Smooth muscle cell (in vitro differentiated cells): ENCODE data around the gene SHFL. TPM values are rescaled to one million over a fixed set of nuclear protein-coding genes. Genes with fewer than 3 reads are reported as not detected.

ENCODE experiments used
- DNase-seq: peaks from one replicate; lab custom pipeline; 2025; ENCODE audit not compliant: unreplicated experiment; lab: John Stamatoyannopoulos, UW
- H2AFZ ChIP-seq: fragments of 200-600 bp; sonication (generic); 2 replicates; pipeline ENCODE4 v1.6.0; 2016; ENCODE audit warnings: antibody characterized with exemption, low read depth, mild to moderate bottlenecking
- H3F3A ChIP-seq: fragments of 200-600 bp; sonication (generic); 2 replicates; pipeline ENCODE4 v1.6.0; 2017; ENCODE audit warnings: antibody characterized with exemption, low read depth
- H3K27ac ChIP-seq: fragments of 200-600 bp; sonication (generic); 2 replicates; pipeline ENCODE4 v1.5.1; 2016; ENCODE audit warnings: low read depth, mild to moderate bottlenecking
- H3K27me3 ChIP-seq: fragments of 200-600 bp; sonication (generic); 2 replicates; pipeline ENCODE4 v1.6.1; 2016; ENCODE audit warnings: low read depth, mild to moderate bottlenecking
- H3K36me3 ChIP-seq: fragments of 200-600 bp; sonication (generic); 2 replicates; pipeline ENCODE4 v1.5.1; 2016; ENCODE audit warnings: low read depth
- H3K4me1 ChIP-seq: fragments of 200-600 bp; sonication (generic); 2 replicates; pipeline ENCODE4 v1.5.1; 2016; ENCODE audit warnings: low read depth
- H3K4me2 ChIP-seq: fragments of 200-600 bp; sonication (generic); 2 replicates; pipeline ENCODE4 v1.6.0; 2016; ENCODE audit warnings: mild to moderate bottlenecking
- H3K4me3 ChIP-seq: fragments of 200-600 bp; sonication (generic); 2 replicates; pipeline ENCODE4 v1.5.1; 2016; ENCODE audit warnings: mild to moderate bottlenecking
- H3K79me2 ChIP-seq: fragments of 200-600 bp; sonication (generic); 2 replicates; pipeline ENCODE4 v1.6.0; 2016; ENCODE audit warnings: low read depth, mild to moderate bottlenecking
- H3K9ac ChIP-seq: fragments of 200-600 bp; sonication (generic); 2 replicates; pipeline ENCODE4 v1.6.0; 2016; ENCODE audit warnings: low read depth
- H3K9me3 ChIP-seq: fragments of 200-600 bp; sonication (generic); replicated peaks from 2 replicates; pipeline ENCODE4 v1.5.1; 2016; ENCODE audit warnings: low read depth
- H4K20me1 ChIP-seq: fragments of 200-600 bp; sonication (generic); 2 replicates; pipeline ENCODE4 v1.6.0; 2016; ENCODE audit warnings: low read depth
- CTCF ChIP-seq: fragments of 200-600 bp; sonication (generic); IDR thresholded peaks from 2 replicates; pipeline ENCODE4 v1.5.1; 2017; ENCODE audit warnings: borderline replicate concordance, mild to moderate bottlenecking, antibody characterized with exemption; ENCODE audit not compliant: insufficient read depth, poor library complexity, severe bottlenecking
- WGBS: methylation state at CpG from one replicate; pipeline ENCODE4 v1.1.7; 2016; ENCODE audit warnings: low lambda C conversion rate; 5-methylcytosine and 5-hydroxymethylcytosine counted together
- polyA plus RNA-seq: library from polyadenylated mRNA; unstranded; fragments of >200 nt; fragmentation: Nextera tagmentation; extraction: Ambion mirVana; gene quantifications from 2 replicates; pipeline ENCODE4 v1.2.1, GENCODE V29; 2016
- total RNA-seq: library from RNA; depleted of rRNA; stranded (reverse); fragments of >200 nt; gene quantifications from 2 replicates; pipeline ENCODE4 v1.2.3, GENCODE V29; 2014

Gene SHFL
- total and polyA plus RNA-seq, 2 experiments from 2014 or later, result 15.6 to 28.7 TPM

- 89% methylated on average over 3 of the region's 3 CpGs for WGBS
- Histone ChIP-seq H3K4me1 (no peaks in the 10 kb centered on the region), H3K4me2 (no peak overlapping the region), H3K27me3 (peaks cover 5% of the 10 kb centered on the region), H3K79me2 (no peaks in the 10 kb centered on the region), H3K9me3 (no peaks in the 10 kb centered on the region), H3F3A (no peaks in the 10 kb centered on the region), H2AFZ (no peak overlapping the region), H4K20me1 (no peaks in the 10 kb centered on the region), H3K4me3 (no peak overlapping the region), H3K36me3 (no peaks in the 10 kb centered on the region), H3K9ac (no peak overlapping the region), H3K27ac (no peak overlapping the region)
- DNase-seq, result no peak
- no peak for TF ChIP-seq CTCF
These were observed 1.3 kb upstream of the SHFL start for GRCh38 chr19:10084803-10085202.

GRCh38 chr19:10086591-10087192 is 575 bp downstream of the SHFL start:
- Histone ChIP-seq H3F3A (no peaks in the 10 kb centered on the region), H3K4me1 (no peaks in the 10 kb centered on the region), H3K9ac (peak overlapping the region; percentile 50), H3K27ac (no peak overlapping the region), H2AFZ (peak overlapping the region; percentile 78), H3K9me3 (no peaks in the 10 kb centered on the region), H3K27me3 (peaks cover 5% of the 10 kb centered on the region), H4K20me1 (no peaks in the 10 kb centered on the region), H3K79me2 (no peaks in the 10 kb centered on the region), H3K4me2 (peak overlapping the region; percentile 93), H3K36me3 (no peaks in the 10 kb centered on the region), H3K4me3 (peak overlapping the region; percentile 82)
- WGBS, result 6% methylated on average over 33 of the region's 43 CpGs
- no peak for TF ChIP-seq CTCF
- DNase-seq, result no peak

GRCh38 chr19:10087296-10088061 is 1.4 kb downstream of the SHFL start:
- Histone ChIP-seq H3K79me2 (no peaks in the 10 kb centered on the region), H3K4me1 (no peaks in the 10 kb centered on the region), H3K9me3 (no peaks in the 10 kb centered on the region), H3K4me2 (peak overlapping the region; percentile 93), H3K9ac (no peak overlapping the region), H3K4me3 (peak overlapping the region; percentile 82), H3K27ac (no peak overlapping the region), H4K20me1 (no peaks in the 10 kb centered on the region), H2AFZ (no peak overlapping the region), H3F3A (no peaks in the 10 kb centered on the region), H3K36me3 (no peaks in the 10 kb centered on the region), H3K27me3 (peaks cover 5% of the 10 kb centered on the region)
- 88% methylated on average over 18 of the region's 18 CpGs for WGBS
- no peak for DNase-seq
- TF ChIP-seq CTCF, result no peak
